HepG2 (cell line): Measurements from ENCODE around the gene RANBP3L. TPM values are rescaled to one million over a fixed set of nuclear protein-coding genes. Genes with fewer than 3 reads are reported as not detected.

ENCODE experiments used
- AHR ChIP-seq: IDR thresholded peaks from 2 replicates; pipeline ENCODE4 v1.6.1; 2018; ENCODE audit warnings: missing genetic modification reagents, missing compliant biosample characterization
- KDM5B ChIP-seq: sonication (generic); formaldehyde crosslinking; IDR thresholded peaks from 2 replicates; pipeline ENCODE4 v1.4.0; 2020; ENCODE audit warnings: missing genetic modification reagents, mild to moderate bottlenecking, borderline replicate concordance
- KDM6A ChIP-seq: IDR thresholded peaks from 2 replicates; pipeline ENCODE4 v1.6.1; 2016; ENCODE audit warnings: low read depth
- NCOA2 ChIP-seq: sonication (generic); formaldehyde crosslinking; IDR thresholded peaks from 2 replicates; pipeline ENCODE4 v1.8.0; 2022; ENCODE audit warnings: inconsistent platforms
- NFRKB ChIP-seq: fragments of 450-650 bp; IDR thresholded peaks from 2 replicates; pipeline ENCODE4 v1.6.1; 2017
- NR2F6 ChIP-seq, 2 experiments: IDR thresholded peaks; 2 replicates each; pipeline ENCODE4 v1.6.1; 2016; ENCODE audit warnings: antibody characterized with exemption in 1 of 2, mild to moderate bottlenecking in 1 of 2
- PHB2 ChIP-seq: fragments of 450-650 bp; IDR thresholded peaks from 2 replicates; pipeline ENCODE4 v1.6.1; 2018; ENCODE audit not compliant: partially characterized antibody
- PRMT3 ChIP-seq: sonication (generic); formaldehyde crosslinking; IDR thresholded peaks from 2 replicates; pipeline ENCODE4 v1.8.1; 2022; ENCODE audit warnings: low read depth, mild to moderate bottlenecking, moderate library complexity, missing genetic modification reagents, borderline replicate concordance
- RFX1 ChIP-seq: fragments of 450-650 bp; IDR thresholded peaks from 2 replicates; pipeline ENCODE4 v1.6.1; 2017
- SRSF9 ChIP-seq: fragments of 200-400 bp; formaldehyde crosslinking; IDR thresholded peaks from 2 replicates; pipeline ENCODE4 v1.6.1; 2018; ENCODE audit warnings: borderline replicate concordance, mild to moderate bottlenecking, low read depth, low read length; ENCODE audit not compliant: insufficient read depth, poor library complexity, severe bottlenecking
- TBL1XR1 ChIP-seq: fragments of 150-350 bp; IDR thresholded peaks from 2 replicates; pipeline ENCODE4 v1.6.1; 2014; ENCODE audit warnings: borderline replicate concordance, low read length; ENCODE audit not compliant: partially characterized antibody
- TEAD3 ChIP-seq: optimal IDR thresholded peaks from 2 replicates; pipeline ENCODE3; 2016; ENCODE audit warnings: borderline replicate concordance
- TOPORS ChIP-seq: sonication (generic); formaldehyde crosslinking; IDR thresholded peaks from 2 replicates; pipeline ENCODE4 v1.8.0; 2023; ENCODE audit warnings: mild to moderate bottlenecking, missing genetic modification reagents
- ZFP36 ChIP-seq: fragments of 150-350 bp; IDR thresholded peaks from 2 replicates; pipeline ENCODE4 v1.6.1; 2018; ENCODE audit warnings: borderline replicate concordance, low read length, low read depth; ENCODE audit not compliant: partially characterized antibody
- ZFP41 ChIP-seq: sonication (generic); formaldehyde crosslinking; IDR thresholded peaks from 2 replicates; pipeline ENCODE4 v1.4.0; 2020; ENCODE audit warnings: mild to moderate bottlenecking, missing genetic modification reagents, borderline replicate concordance
- ZNF713 ChIP-seq: sonication (generic); formaldehyde crosslinking; IDR thresholded peaks from 2 replicates; pipeline ENCODE4 v1.4.0; 2020; ENCODE audit warnings: mild to moderate bottlenecking, missing genetic modification reagents
- ZSCAN21 ChIP-seq: sonication (generic); formaldehyde crosslinking; IDR thresholded peaks from 2 replicates; pipeline ENCODE4 v1.8.0; 2022; ENCODE audit warnings: mild to moderate bottlenecking, missing genetic modification reagents, moderate library complexity, borderline replicate concordance
- polyA plus RNA-seq, 8 experiments: library from polyadenylated mRNA; depleted of rRNA in 3 of 8; stranded (reverse) in 7 of 8; unstranded in 1 of 8; fragments of >200 nt; fragmentation: Illumina TruSeq in 4 of 8; extraction: Trizol in 4 of 8; gene quantifications; 2 replicates each; pipeline versions ENCODE4 v1.2.1 to v1.2.3, GENCODE V29; 2011 to 2016; ENCODE audit warnings: low read depth in 4 of 8, missing spikeins in 1 of 8, mixed read lengths in 1 of 8; ENCODE audit not compliant: insufficient read depth in 1 of 8
- total RNA-seq, 5 experiments: library from RNA; depleted of rRNA; stranded (reverse); fragments of >200 nt; fragmentation: Illumina TruSeq; extraction: Trizol; gene quantifications; 2 replicates each; pipeline ENCODE4 v1.2.3, GENCODE V29; 2016; ENCODE audit warnings: low read depth in 1 of 5
- TF ChIP-seq, protein P1 (sequence below): sonication (generic); formaldehyde crosslinking; IDR thresholded peaks from 2 replicates; pipeline ENCODE4 v1.4.0; 2020; ENCODE audit warnings: missing genetic modification reagents
- TF ChIP-seq, protein P2 (sequence below): sonication (generic); formaldehyde crosslinking; IDR thresholded peaks from 2 replicates; pipeline ENCODE4 v1.5.1; 2020; ENCODE audit warnings: missing genetic modification reagents, mild to moderate bottlenecking, borderline replicate concordance
- TF ChIP-seq, protein P3 (sequence below): sonication (generic); formaldehyde crosslinking; IDR thresholded peaks from 2 replicates; pipeline ENCODE4 v1.4.0; 2020; ENCODE audit warnings: missing genetic modification reagents
- TF ChIP-seq, protein P4 (sequence below): IDR thresholded peaks from 2 replicates; pipeline ENCODE4 v1.6.1; 2018; ENCODE audit warnings: missing genetic modification reagents

RANBP3L gene
- total and polyA plus RNA-seq, 2 of the 13 experiments (the other 11 are each of a cell fraction or from before 2014, with no cell fraction given): 0.09 TPM; not detected in 1

DNA sequence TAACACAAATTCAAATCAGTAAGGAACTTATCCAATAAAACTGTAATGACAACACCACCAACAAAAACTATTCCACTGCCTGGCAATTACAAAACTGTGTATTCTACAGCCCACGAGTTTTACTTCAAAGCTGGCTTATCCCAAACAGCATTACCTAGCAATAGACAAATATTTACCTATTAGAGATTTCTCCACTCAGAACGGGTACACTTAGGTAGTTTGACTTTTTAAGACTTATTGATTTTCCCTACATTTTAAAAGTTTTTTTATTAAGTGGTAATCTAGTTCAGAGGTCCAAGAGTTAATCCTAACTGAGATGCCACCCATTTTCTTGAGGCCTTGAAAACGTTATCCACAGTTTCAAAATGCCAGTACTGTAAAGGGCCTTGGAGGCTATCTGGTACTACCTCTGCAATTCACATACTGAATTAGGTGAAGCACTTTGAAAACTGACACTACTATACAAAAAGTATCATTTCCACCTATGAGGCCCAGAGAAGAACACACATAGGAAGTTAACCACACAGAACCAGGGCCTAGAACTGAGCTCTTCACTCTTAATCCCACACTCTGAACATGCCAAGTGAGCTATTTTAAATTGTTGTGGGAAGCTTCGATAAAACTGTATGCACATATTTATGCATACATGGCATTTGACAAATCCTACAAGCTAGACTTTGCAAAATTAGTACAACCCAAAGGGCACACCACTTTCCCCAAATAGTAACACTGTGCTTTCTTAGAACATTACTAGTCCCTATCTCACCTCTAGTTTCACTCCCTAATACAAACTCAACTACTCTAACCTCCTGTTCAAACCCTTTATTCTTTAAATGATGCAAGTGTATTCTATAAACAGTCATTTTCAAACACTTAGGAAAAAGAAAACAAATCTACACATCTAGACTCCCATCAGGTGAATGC, 62.1 kb downstream of the RANBP3L start (continued):
- TF ChIP-seq, protein P1, sequence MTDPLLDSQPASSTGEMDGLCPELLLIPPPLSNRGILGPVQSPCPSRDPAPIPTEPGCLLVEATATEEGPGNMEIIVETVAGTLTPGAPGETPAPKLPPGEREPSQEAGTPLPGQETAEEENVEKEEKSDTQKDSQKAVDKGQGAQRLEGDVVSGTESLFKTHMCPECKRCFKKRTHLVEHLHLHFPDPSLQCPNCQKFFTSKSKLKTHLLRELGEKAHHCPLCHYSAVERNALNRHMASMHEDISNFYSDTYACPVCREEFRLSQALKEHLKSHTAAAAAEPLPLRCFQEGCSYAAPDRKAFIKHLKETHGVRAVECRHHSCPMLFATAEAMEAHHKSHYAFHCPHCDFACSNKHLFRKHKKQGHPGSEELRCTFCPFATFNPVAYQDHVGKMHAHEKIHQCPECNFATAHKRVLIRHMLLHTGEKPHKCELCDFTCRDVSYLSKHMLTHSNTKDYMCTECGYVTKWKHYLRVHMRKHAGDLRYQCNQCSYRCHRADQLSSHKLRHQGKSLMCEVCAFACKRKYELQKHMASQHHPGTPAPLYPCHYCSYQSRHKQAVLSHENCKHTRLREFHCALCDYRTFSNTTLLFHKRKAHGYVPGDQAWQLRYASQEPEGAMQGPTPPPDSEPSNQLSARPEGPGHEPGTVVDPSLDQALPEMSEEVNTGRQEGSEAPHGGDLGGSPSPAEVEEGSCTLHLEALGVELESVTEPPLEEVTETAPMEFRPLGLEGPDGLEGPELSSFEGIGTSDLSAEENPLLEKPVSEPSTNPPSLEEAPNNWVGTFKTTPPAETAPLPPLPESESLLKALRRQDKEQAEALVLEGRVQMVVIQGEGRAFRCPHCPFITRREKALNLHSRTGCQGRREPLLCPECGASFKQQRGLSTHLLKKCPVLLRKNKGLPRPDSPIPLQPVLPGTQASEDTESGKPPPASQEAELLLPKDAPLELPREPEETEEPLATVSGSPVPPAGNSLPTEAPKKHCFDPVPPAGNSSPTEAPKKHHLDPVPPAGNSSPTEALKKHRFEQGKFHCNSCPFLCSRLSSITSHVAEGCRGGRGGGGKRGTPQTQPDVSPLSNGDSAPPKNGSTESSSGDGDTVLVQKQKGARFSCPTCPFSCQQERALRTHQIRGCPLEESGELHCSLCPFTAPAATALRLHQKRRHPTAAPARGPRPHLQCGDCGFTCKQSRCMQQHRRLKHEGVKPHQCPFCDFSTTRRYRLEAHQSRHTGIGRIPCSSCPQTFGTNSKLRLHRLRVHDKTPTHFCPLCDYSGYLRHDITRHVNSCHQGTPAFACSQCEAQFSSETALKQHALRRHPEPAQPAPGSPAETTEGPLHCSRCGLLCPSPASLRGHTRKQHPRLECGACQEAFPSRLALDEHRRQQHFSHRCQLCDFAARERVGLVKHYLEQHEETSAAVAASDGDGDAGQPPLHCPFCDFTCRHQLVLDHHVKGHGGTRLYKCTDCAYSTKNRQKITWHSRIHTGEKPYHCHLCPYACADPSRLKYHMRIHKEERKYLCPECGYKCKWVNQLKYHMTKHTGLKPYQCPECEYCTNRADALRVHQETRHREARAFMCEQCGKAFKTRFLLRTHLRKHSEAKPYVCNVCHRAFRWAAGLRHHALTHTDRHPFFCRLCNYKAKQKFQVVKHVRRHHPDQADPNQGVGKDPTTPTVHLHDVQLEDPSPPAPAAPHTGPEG (CRISPR knock-in tag): no peak
- TF ChIP-seq AHR (no peak), SRSF9 (no peak), TOPORS (CRISPR knock-in tag) (no peak), ZFP36 (no peak), TBL1XR1 (peak; percentile 25), ZSCAN21 (CRISPR knock-in tag) (no peak), NCOA2 (CRISPR knock-in tag) (peak; percentile 90), TEAD3 (CRISPR knock-in tag) (peak; percentile 31), ZFP41 (CRISPR knock-in tag) (no peak), NR2F6 (IDR thresholded peaks at IDR 0.05) (peak; percentile 59; the same call in 1 of the 2 replicates), NR2F6 (CRISPR knock-in tag; IDR thresholded peaks at IDR 0.05) (no peak), NFRKB (no peak), KDM5B (no peak), PHB2 (no peak), ZNF713 (CRISPR knock-in tag) (no peak), RFX1 (no peak), KDM6A (CRISPR knock-in tag) (0 out of 2 replicates have a peak, but pooled peaks have one; percentile 31), PRMT3 (CRISPR knock-in tag) (no peak)
- TF ChIP-seq, protein P2, sequence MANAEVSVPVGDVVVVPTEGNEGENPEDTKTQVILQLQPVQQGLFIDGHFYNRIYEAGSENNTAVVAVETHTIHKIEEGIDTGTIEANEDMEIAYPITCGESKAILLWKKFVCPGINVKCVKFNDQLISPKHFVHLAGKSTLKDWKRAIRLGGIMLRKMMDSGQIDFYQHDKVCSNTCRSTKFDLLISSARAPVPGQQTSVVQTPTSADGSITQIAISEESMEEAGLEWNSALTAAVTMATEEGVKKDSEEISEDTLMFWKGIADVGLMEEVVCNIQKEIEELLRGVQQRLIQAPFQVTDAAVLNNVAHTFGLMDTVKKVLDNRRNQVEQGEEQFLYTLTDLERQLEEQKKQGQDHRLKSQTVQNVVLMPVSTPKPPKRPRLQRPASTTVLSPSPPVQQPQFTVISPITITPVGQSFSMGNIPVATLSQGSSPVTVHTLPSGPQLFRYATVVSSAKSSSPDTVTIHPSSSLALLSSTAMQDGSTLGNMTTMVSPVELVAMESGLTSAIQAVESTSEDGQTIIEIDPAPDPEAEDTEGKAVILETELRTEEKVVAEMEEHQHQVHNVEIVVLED: no peak
- TF ChIP-seq, protein P3, sequence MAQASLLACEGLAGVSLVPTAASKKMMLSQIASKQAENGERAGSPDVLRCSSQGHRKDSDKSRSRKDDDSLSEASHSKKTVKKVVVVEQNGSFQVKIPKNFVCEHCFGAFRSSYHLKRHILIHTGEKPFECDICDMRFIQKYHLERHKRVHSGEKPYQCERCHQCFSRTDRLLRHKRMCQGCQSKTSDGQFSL (CRISPR knock-in tag): no peak
- TF ChIP-seq, protein P4, sequence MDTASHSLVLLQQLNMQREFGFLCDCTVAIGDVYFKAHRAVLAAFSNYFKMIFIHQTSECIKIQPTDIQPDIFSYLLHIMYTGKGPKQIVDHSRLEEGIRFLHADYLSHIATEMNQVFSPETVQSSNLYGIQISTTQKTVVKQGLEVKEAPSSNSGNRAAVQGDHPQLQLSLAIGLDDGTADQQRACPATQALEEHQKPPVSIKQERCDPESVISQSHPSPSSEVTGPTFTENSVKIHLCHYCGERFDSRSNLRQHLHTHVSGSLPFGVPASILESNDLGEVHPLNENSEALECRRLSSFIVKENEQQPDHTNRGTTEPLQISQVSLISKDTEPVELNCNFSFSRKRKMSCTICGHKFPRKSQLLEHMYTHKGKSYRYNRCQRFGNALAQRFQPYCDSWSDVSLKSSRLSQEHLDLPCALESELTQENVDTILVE: peak; percentile 60; the same call in 1 of the 2 replicates
